Measurements from ENCODE around the gene RNPEPL1.
"Not testable (repeated sequence)": the region's sequence is repeated elsewhere in the genome, so short reads cannot be mapped to it uniquely, and the experiment has no call there.

The RNPEPL1 gene

GRCh38 chr2:240567872-240568677, at the start of gene RNPEPL1:
RNPEPL1 (plus strand) TSS chr2:240568484; CDS start chr2:240568587, 103 bp downstream.
- DNase-seq, result peak; percentile 46

GRCh38 chr2:240518981-240519380, 49.3 kb upstream of the RNPEPL1 start:
- no peak for DNase-seq

- no peak for DNase-seq
These were observed 48.7 kb upstream of the RNPEPL1 start for GRCh38 chr2:240519396-240520129.

- DNase-seq, result no peak
These were observed 47.9 kb upstream of the RNPEPL1 start for GRCh38 chr2:240520130-240520973.

- no peak for DNase-seq
These were observed 47.3 kb upstream of the RNPEPL1 start for GRCh38 chr2:240520974-240521350.

GRCh38 chr2:240521885-240522284, 46.4 kb upstream of the RNPEPL1 start:
- not testable (repeated sequence) for DNase-seq

GRCh38 chr2:240522406-240522805, 45.9 kb upstream of the RNPEPL1 start:
- no peak for DNase-seq

- DNase-seq, result no peak
These were observed 44.6 kb upstream of the RNPEPL1 start for GRCh38 chr2:240523451-240524281.

GRCh38 chr2:240524963-240525718, 43.1 kb upstream of the RNPEPL1 start:
- no peak for DNase-seq

- no peak for DNase-seq
These were observed 42.5 kb upstream of the RNPEPL1 start for GRCh38 chr2:240525802-240526201.

GRCh38 chr2:240526521-240526920, 41.8 kb upstream of the RNPEPL1 start:
- no peak for DNase-seq

GRCh38 chr2:240527153-240527750, 41.0 kb upstream of the RNPEPL1 start:
- DNase-seq, result no peak

- no peak for DNase-seq
These were observed 39.8 kb upstream of the RNPEPL1 start for GRCh38 chr2:240528406-240529040.

GRCh38 chr2:240529344-240529999, 38.8 kb upstream of the RNPEPL1 start:
- DNase-seq, result no peak

- DNase-seq, result no peak
These were observed 38.1 kb upstream of the RNPEPL1 start for GRCh38 chr2:240530181-240530580.

- no peak for DNase-seq
These were observed 37.2 kb upstream of the RNPEPL1 start for GRCh38 chr2:240531038-240531437.

GRCh38 chr2:240532031-240532775, 36.1 kb upstream of the RNPEPL1 start:
- no peak for DNase-seq

GRCh38 chr2:240538031-240538780, 30.1 kb upstream of the RNPEPL1 start:
- DNase-seq, result no peak

GRCh38 chr2:240539101-240539500, 29.2 kb upstream of the RNPEPL1 start:
- DNase-seq, result not testable (repeated sequence)

Data from stimulated activated naive CD4-positive, alpha-beta T cell treated with Interleukin-2 at 50 U/mL for 16 hours (primary cell).